Heart left ventricle (tissue), 16 donors: ENCODE data around the gene SH3BGRL. TPM values are rescaled to one million over a fixed set of nuclear protein-coding genes. Genes with fewer than 3 reads are reported as not detected.
A peak's percentile ranks its signal among the peaks of the same experiment; 100 is the strongest.

Experiments used
- ATAC-seq, 4 donors: fragments of 200-7000 bp; cut with Tn5 transposase; one replicate each; pipeline ENCODE4 v1.9.1; 2020 to 2022; ENCODE audit warnings: moderate library complexity in 4 of 4, mild to moderate bottlenecking in 3 of 4, moderate number of reproducible peaks in 1 of 4
- DNase-seq, 5 donors: peaks; one replicate each; pipeline ENCODE4 v3.0.0-alpha.2; 2020
- H3K27ac ChIP-seq, 12 donors: fragments of 200-600 bp; sonication (generic) in 4 of 12; one replicate each; pipeline versions ENCODE4 v1.5.0 to v1.8.0; 2016 to 2022; ENCODE audit warnings: mild to moderate bottlenecking in 2 of 12
- H3K27me3 ChIP-seq, 9 donors: fragments of 200-600 bp; sonication (generic) in 2 of 9; one replicate each; pipeline versions ENCODE4 v1.5.1 to v1.8.0; 2016 to 2022; ENCODE audit warnings: mild to moderate bottlenecking in 3 of 9
- H3K36me3 ChIP-seq, 9 donors: fragments of 200-600 bp; sonication (generic) in 2 of 9; one replicate each; pipeline versions ENCODE4 v1.5.0 to v1.8.0; 2018 to 2022; ENCODE audit warnings: mild to moderate bottlenecking in 2 of 9
- H3K4me1 ChIP-seq, 12 donors: fragments of 200-600 bp; sonication (generic) in 4 of 12; one replicate each; pipeline versions ENCODE4 v1.5.0 to v1.8.0; 2016 to 2022; ENCODE audit warnings: mild to moderate bottlenecking in 3 of 12
- H3K4me3 ChIP-seq, 12 donors: fragments of 200-600 bp; sonication (generic) in 4 of 12; one replicate each; pipeline versions ENCODE4 v1.5.0 to v1.8.0; 2017 to 2022; ENCODE audit warnings: mild to moderate bottlenecking in 9 of 12, moderate library complexity in 4 of 12
- H3K9me3 ChIP-seq, 12 donors: fragments of 200-600 bp; sonication (generic) in 4 of 12; one replicate each; pipeline versions ENCODE4 v1.5.0 to v1.8.0; 2016 to 2022; ENCODE audit warnings: mild to moderate bottlenecking in 1 of 12
- POLR2A ChIP-seq, 2 donors: fragments of 450-650 bp; IDR thresholded peaks; one replicate each; pipeline ENCODE4 v1.6.1; 2017; ENCODE audit warnings: antibody characterized with exemption in 2 of 2, mild to moderate bottlenecking in 2 of 2, moderate library complexity in 2 of 2
- WGBS, 4 donors: extraction: QIAGEN DNeasy Blood & Tissue Kit in 2 of 4; methylation state at CpG; one replicate each; pipeline versions ENCODE4 v1.1.5 to v1.1.7; 2013 to 2018; 5-methylcytosine and 5-hydroxymethylcytosine counted together
- intact Hi-C, 10 donors: fragments of 100-400 bp; cut with DNase I; formaldehyde crosslinking; loops; one replicate each; pipeline versions ENCODE4 v1.11.1 to v1.14.2; 2022
- polyA plus RNA-seq, 2 donors: library from polyadenylated mRNA; stranded (reverse); fragments of 200-250 nt; gene quantifications; one replicate each; pipeline ENCODE4 v1.2.3, GENCODE V29; 2013
- total RNA-seq, 9 donors: library from RNA; depleted of rRNA in 2 of 9; stranded (reverse); fragments of >200 nt in 2 of 9; fragmentation: NEBNext Ultra II Directional in 3 of 9; extraction: Animal tissue kit (Norgen Biotek cat#: 25700) in 3 of 9; gene quantifications; one replicate each; pipeline versions ENCODE4 v1.1.0 to v1.2.4, GENCODE V29; 2016 to 2023
- TF ChIP-seq, protein P1 (sequence below), 12 donors: fragments of 200-600 bp; sonication (generic) in 4 of 12; IDR thresholded peaks; one replicate each; pipeline versions ENCODE4 v1.5.0 to v1.8.0; 2018 to 2022; ENCODE audit warnings: antibody characterized with exemption in 12 of 12, mild to moderate bottlenecking in 5 of 12
- donor health status: ischemic (EF 13 %, LVEDD 7.1; RV severe dilation, severe dysfunction).
- donor health status: healthy with polysubstance abuse.
- donor health status: DM: no; HTN: yes; CAD: no.
- donor health status: DM: no; HTN: no; CAD: no.
- donor health status: ischemic (EF 25% LVEDD 6.9; RV normal size, moderate dysfunction).
- donor health status: ischemic (EF 25% LVEDD 5.7; RV mildly dilated, moderate dysfunction).
- donor health status: healthy.
- donor health status: DM: yes; HTN: yes; CAD: no.
- donor health status: ischemic (EF 35%, LVEDD 5.7; RV mildly dilated, moderate dysfunction).
- donor health status: nonischemic (EF 11% LVEDD 7.7; RV severe dilation, severe dysfunction).
- donor health status: DM: yes; HTN: yes; CAD: no.
- donor health status: PGD.
- donor health status: ischemic (EF 29% LVEDD 5.4; RV normal size, mild dysfunction).
- donor health status: nonischemic (EF 23%, LVEDD 6.1; RV moderate dilation, normal function).

The SH3BGRL gene
- total and polyA plus RNA-seq, 11 donors = 16.4 to 96.1 (median 24.4) TPM

DNA sequence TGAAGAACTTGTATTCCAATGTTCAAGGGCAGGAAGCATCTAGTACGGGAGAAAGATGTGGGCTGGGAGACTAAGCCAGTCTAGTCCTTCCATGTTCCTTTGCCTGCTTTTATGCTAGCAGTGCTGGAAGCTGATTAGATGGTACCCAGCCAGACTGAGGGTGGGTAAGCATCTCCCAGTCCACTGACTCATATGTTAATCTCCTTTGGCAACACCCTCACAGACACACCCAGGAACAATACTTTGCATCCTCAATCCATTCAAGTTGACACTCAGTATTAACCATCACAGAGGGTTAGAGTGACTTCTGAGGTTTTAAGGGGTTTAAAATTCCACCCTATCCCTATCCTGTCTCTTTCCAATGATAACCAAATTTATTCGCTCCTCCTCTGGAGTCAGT, 6.6 kb upstream of the SH3BGRL start:
- H3K27me3 ChIP-seq = no peaks in the 10 kb centered on the region
- H3K4me3 ChIP-seq = no peak overlapping the region
- DNase-seq (no peak), ATAC-seq (no peak)
- H3K27ac ChIP-seq = no peak overlapping the region
- no peaks in the 10 kb centered on the region for H3K9me3 ChIP-seq
- H3K36me3 ChIP-seq = no peaks in the 10 kb centered on the region
- 68 to 85% (median 77%) methylated on average over 2 of the region's 2 CpGs for WGBS, 4 donors
- no peaks in the 10 kb centered on the region for H3K4me1 ChIP-seq
- TF ChIP-seq, protein P1, sequence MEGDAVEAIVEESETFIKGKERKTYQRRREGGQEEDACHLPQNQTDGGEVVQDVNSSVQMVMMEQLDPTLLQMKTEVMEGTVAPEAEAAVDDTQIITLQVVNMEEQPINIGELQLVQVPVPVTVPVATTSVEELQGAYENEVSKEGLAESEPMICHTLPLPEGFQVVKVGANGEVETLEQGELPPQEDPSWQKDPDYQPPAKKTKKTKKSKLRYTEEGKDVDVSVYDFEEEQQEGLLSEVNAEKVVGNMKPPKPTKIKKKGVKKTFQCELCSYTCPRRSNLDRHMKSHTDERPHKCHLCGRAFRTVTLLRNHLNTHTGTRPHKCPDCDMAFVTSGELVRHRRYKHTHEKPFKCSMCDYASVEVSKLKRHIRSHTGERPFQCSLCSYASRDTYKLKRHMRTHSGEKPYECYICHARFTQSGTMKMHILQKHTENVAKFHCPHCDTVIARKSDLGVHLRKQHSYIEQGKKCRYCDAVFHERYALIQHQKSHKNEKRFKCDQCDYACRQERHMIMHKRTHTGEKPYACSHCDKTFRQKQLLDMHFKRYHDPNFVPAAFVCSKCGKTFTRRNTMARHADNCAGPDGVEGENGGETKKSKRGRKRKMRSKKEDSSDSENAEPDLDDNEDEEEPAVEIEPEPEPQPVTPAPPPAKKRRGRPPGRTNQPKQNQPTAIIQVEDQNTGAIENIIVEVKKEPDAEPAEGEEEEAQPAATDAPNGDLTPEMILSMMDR (IDR thresholded peaks at IDR 0.05) = no peak
- no peak for TF ChIP-seq POLR2A (IDR thresholded peaks at IDR 0.05)
- intact Hi-C loops = loop anchor here in 3 of 10 donors (5.0 to 10.0 kb wide), 3 partner anchors 180 to 320 kb away; no protein-coding TSS in a partner anchor

DNA sequence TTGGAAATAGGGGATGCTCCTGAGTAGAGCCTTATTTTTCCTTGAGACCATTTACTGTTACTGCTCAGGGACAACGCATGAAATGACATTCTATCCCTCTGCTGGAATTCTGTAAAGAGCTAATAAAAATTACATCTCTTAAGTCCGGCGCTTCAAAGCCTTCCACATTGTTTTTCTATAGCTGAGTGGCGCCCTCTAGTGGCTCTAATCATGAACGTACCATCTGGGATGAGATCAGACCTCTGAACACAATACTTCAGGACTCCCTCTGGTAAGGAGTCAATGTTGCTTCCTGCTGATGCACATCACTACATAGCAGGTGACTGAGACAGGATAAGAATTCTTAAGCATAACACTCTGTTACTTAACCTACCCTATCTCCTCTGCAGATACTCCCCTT, 6.2 kb upstream of the SH3BGRL start:
- Histone ChIP-seq H3K27ac (no peak overlapping the region), H3K9me3 (no peaks in the 10 kb centered on the region), H3K36me3 (no peaks in the 10 kb centered on the region), H3K4me3 (no peak overlapping the region), H3K4me1 (peaks cover 0 to 2% (median 0%) of the 10 kb centered on the region in 12 donors), H3K27me3 (no peaks in the 10 kb centered on the region)
- intact Hi-C loops = loop anchor here in 3 of 10 donors (5.0 to 10.0 kb wide), 3 partner anchors 179 to 321 kb away; no protein-coding TSS in a partner anchor
- TF ChIP-seq POLR2A (IDR thresholded peaks at IDR 0.05) = no peak
- TF ChIP-seq, protein P1 (IDR thresholded peaks at IDR 0.05) = peak; percentile 35 to 79 (median 58)
- peak in 3 of 5 donors; percentile 20 to 42 (median 27) for DNase-seq
- WGBS, 4 donors = 5 to 14% (median 6%) methylated on average over 5 of the region's 5 CpGs
- ATAC-seq = peak in 3 of 4 donors; percentile 29 to 55 (median 46)

DNA sequence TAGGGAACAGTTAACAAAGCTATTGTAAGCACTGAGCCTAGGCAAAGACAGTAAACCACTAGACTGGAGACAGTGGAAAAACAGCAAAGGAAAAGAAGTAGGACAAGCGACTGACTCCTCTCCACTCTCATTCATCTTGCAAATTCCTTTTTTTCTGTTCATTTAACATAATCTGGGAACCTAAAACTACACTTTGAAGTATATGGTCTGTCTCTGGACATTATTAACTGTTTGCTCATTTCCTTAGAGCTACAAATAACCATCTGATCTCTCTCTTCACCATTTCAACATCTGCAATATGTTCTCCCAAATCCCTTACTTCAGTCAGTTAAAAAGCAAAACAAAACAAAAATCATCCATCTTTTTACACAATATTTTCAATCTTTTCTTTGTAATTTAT, 831 bp upstream of the SH3BGRL start:
- DNase-seq (no peak), ATAC-seq (no peak)
- WGBS, 4 donors = 32 to 57% (median 46%) methylated on average over 1 of the region's 1 CpG
- H3K36me3 ChIP-seq = no peaks in the 10 kb centered on the region
- no peak for TF ChIP-seq POLR2A (IDR thresholded peaks at IDR 0.05)
- TF ChIP-seq, protein P1 (IDR thresholded peaks at IDR 0.05) = no peak
- H3K27me3 ChIP-seq = no peaks in the 10 kb centered on the region
- peak overlapping the region; percentile 8 to 82 (median 72) for H3K27ac ChIP-seq
- peaks cover 0 to 13% (median 0%) of the 10 kb centered on the region in 12 donors for H3K4me1 ChIP-seq
- no peaks in the 10 kb centered on the region for H3K9me3 ChIP-seq
- H3K4me3 ChIP-seq = peak overlapping the region in 11 of 12 donors; percentile 19 to 87 (median 60)
- intact Hi-C loops = loop anchor here in 1 of 10 donors (10.0 kb wide), 1 partner anchor 64 kb away; no protein-coding TSS in a partner anchor

DNA sequence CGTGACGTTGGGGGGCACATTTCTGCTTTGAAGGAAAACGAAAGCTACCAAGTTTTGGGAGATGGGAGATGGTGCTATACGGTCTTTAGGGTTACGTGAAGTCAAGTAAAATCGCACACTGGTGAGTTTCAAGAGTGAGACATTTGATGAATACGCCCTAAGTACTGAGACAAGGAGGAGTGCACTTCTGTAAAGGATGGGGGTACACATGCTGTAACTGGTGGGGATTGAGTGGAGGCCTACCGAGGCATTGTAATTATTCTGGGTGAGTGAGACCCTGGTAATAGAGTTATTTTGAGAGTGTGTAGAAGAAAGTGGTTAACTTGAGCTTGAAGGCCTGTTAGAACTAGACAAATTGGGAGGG, 536 bp downstream of the SH3BGRL start:
- intact Hi-C loops = loop anchor here in 1 of 10 donors (10.0 kb wide), 1 partner anchor 62 kb away; no protein-coding TSS in a partner anchor
- no peak for TF ChIP-seq POLR2A (IDR thresholded peaks at IDR 0.05)
- TF ChIP-seq, protein P1 (IDR thresholded peaks at IDR 0.05) = no peak
- no peaks in the 10 kb centered on the region for H3K27me3 ChIP-seq
- H3K27ac ChIP-seq = peak overlapping the region; percentile 36 to 82 (median 70)
- H3K4me1 ChIP-seq = peaks cover 0 to 13% (median 0%) of the 10 kb centered on the region in 12 donors
- 0 to 36% (median 17%) methylated on average over 8 of the region's 8 CpGs for WGBS, 4 donors
- no peaks in the 10 kb centered on the region for H3K36me3 ChIP-seq
- no peak for DNase-seq
- peak in 2 of 4 donors; percentile 6 to 15 for ATAC-seq
- H3K9me3 ChIP-seq = no peaks in the 10 kb centered on the region
- H3K4me3 ChIP-seq = peak overlapping the region; percentile 2 to 87 (median 59)
